ENCODE results near the gene SLC50A1.
A peak's percentile ranks its signal among the peaks of the same experiment; 100 is the strongest.

The SLC50A1 gene

GRCh38 chr1:155123801-155124200 lies 11.9 kb upstream of the SLC50A1 start:
- DNase-seq (ENCODE audit: low read depth) = no peak
- in situ Hi-C loops (cut with HindIII; ENCODE audit: low sequenced_read_pairs) = no loop called here
- TF ChIP-seq, protein P1, sequence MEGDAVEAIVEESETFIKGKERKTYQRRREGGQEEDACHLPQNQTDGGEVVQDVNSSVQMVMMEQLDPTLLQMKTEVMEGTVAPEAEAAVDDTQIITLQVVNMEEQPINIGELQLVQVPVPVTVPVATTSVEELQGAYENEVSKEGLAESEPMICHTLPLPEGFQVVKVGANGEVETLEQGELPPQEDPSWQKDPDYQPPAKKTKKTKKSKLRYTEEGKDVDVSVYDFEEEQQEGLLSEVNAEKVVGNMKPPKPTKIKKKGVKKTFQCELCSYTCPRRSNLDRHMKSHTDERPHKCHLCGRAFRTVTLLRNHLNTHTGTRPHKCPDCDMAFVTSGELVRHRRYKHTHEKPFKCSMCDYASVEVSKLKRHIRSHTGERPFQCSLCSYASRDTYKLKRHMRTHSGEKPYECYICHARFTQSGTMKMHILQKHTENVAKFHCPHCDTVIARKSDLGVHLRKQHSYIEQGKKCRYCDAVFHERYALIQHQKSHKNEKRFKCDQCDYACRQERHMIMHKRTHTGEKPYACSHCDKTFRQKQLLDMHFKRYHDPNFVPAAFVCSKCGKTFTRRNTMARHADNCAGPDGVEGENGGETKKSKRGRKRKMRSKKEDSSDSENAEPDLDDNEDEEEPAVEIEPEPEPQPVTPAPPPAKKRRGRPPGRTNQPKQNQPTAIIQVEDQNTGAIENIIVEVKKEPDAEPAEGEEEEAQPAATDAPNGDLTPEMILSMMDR (IDR thresholded peaks at IDR 0.05; ENCODE audit: low read depth, low read length, missing control alignments) = no peak
- no peak overlapping the region for H3K4me3 ChIP-seq (ENCODE audit: low read depth, low read length)

GRCh38 chr1:155124503-155125463 lies 10.9 kb upstream of the SLC50A1 start:
- H3K4me3 ChIP-seq (ENCODE audit: low read depth, low read length) = no peak overlapping the region
- TF ChIP-seq, protein P1 (IDR thresholded peaks at IDR 0.05; ENCODE audit: low read depth, low read length, missing control alignments) = no peak
- in situ Hi-C loops (cut with HindIII; ENCODE audit: low sequenced_read_pairs) = no loop called here
- DNase-seq (ENCODE audit: low read depth) = no peak

- H3K4me3 ChIP-seq (ENCODE audit: low read depth, low read length) = no peak overlapping the region
- DNase-seq (ENCODE audit: low read depth) = no peak
- TF ChIP-seq, protein P1 (IDR thresholded peaks at IDR 0.05; ENCODE audit: low read depth, low read length, missing control alignments) = no peak
- in situ Hi-C loops (cut with HindIII; ENCODE audit: low sequenced_read_pairs) = no loop called here
These were observed 10.1 kb upstream of the SLC50A1 start for GRCh38 chr1:155125511-155125945.

- in situ Hi-C loops (cut with HindIII; ENCODE audit: low sequenced_read_pairs) = no loop called here
- no peak for DNase-seq (ENCODE audit: low read depth)
- TF ChIP-seq, protein P1 (IDR thresholded peaks at IDR 0.05; ENCODE audit: low read depth, low read length, missing control alignments) = no peak
- H3K4me3 ChIP-seq (ENCODE audit: low read depth, low read length) = peak overlapping the region; percentile 46
These were observed 9.6 kb upstream of the SLC50A1 start for GRCh38 chr1:155125946-155126555.

GRCh38 chr1:155126556-155127104 lies 9.0 kb upstream of the SLC50A1 start:
- TF ChIP-seq, protein P1 (IDR thresholded peaks at IDR 0.05; ENCODE audit: low read depth, low read length, missing control alignments) = no peak
- in situ Hi-C loops (cut with HindIII; ENCODE audit: low sequenced_read_pairs) = no loop called here
- no peak for DNase-seq (ENCODE audit: low read depth)
- peak overlapping the region; percentile 46 for H3K4me3 ChIP-seq (ENCODE audit: low read depth, low read length)

DNA sequence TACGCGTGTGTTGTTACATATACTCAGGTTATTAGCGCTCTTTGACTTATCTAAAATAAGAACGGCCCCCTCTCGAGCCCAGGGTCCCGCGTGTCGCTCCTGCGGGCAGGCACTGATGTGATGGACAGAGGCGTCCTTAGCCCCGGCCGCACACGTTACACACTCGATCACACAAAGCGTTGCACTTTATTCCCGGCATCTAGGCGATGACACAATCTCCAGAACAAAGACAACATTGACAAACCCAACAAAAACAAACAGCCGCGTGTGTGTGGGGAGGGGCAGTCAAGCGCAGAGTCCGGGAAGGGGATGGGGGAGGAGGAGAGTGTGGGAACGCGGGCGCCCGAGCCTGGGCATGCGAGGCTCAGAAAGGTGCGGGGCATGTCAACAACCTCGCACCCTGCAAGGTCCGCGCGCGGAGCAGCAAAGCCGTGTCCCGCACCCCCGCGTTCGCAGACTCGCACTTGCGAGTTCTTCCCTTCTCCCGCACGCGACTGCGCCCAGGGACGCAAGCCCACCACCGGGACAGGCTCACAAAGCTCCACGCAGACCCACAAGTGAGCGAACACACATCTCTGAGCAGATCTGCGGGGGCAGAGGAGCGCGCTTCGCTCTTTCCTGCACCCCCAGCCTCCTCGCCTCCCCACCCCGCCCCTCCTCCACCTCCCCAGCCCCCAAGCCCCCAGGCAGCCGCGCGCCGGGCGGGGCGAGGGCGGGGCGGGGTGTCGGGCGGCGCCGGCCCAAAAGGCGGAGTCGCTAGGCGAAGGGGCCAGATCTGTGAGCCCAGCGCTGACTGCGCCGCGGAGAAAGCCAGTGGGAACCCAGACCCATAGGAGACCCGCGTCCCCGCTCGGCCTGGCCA lies 8.3 kb upstream of the SLC50A1 start, which contains the start of gene EFNA1:
Gene EFNA1, plus strand, starts transcription at position 772 of the 862 bp plus-strand sequence. CDS start 102 bp downstream, outside the sequence.
- in situ Hi-C loops (cut with HindIII; ENCODE audit: low sequenced_read_pairs) = no loop called here
- TF ChIP-seq, protein P1 (IDR thresholded peaks at IDR 0.05; ENCODE audit: low read depth, low read length, missing control alignments) = no peak
- no peak for DNase-seq (ENCODE audit: low read depth)
- peak within 1 kb of the TSS; percentile 46 for H3K4me3 ChIP-seq (ENCODE audit: low read depth, low read length)
